ENCODE results near the gene OR1L6.

OR1L6 gene, protein sequence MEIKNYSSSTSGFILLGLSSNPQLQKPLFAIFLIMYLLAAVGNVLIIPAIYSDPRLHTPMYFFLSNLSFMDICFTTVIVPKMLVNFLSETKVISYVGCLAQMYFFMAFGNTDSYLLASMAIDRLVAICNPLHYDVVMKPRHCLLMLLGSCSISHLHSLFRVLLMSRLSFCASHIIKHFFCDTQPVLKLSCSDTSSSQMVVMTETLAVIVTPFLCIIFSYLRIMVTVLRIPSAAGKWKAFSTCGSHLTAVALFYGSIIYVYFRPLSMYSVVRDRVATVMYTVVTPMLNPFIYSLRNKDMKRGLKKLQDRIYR

DNA sequence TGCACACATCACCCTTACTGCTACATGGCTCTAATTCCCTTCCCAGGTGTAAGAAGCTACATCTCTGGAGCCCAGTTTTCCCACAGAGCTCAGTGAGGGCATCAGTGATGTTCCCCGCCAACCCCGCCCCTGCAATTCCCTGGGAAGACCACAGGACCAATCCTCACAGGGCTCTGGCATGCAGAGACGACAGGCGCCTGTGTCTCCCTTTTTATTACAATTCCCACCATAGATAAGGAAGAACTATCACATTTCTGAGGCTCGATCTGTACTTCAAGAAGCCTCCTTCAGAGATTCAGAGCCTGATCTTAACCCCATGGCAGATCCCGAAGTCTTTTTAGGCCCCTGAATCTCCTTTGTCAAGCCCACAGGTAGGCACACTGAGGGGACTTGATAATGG is at the start of gene OR1L6:
Gene OR1L6 (plus strand): TSS at position 301 of the 400 bp plus-strand sequence. CDS start 7,545 bp downstream, outside the sequence.
- DNase-seq (ENCODE audit: low read depth in 2 of 2), result no peak

DNA sequence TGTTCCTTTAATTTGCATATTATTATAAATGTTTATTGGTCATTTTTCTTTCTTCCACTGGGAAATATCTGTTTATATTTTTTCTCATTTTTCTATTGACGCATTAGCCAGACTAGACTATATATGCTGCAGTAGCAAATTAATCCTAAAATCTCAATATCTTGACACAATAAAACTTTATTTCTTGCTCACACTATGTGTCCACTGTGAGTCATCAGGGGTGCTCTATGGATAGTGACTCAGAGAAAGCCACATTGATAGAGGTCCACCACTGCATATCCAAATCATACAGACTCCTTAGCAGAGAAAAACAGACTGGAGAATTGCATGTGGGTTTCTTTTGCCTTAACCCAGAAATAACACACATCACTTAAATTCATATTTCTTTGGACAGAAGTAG is 46.4 kb upstream of the OR1L6 start:
- DNase-seq (ENCODE audit: low read depth in 2 of 2), result no peak

GRCh38 chr9:122718038-122718437 is 24.1 kb upstream of the OR1L6 start:
- DNase-seq (ENCODE audit: low read depth in 2 of 2), result no peak

DNA sequence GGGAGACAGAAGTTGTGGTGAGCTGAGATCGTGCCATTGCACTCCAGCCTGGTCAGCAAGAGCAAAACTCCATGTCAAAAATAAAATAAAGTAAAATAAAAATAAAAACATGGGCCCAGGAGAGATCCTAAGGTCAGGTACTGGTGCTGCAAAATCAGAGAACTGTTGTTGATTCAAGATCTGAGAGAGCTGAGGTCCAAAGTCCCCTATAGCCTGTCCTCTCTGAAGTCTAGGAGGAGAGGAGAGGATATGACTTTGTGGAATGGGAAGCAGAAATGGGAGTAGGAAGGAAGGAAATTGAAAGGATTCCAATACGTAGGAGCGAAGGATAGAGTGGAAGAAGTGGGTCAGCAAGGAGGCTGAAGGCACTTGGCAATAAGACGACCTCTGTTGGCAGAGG is 22.9 kb upstream of the OR1L6 start:
- DNase-seq (ENCODE audit: low read depth in 2 of 2), result no peak

DNA sequence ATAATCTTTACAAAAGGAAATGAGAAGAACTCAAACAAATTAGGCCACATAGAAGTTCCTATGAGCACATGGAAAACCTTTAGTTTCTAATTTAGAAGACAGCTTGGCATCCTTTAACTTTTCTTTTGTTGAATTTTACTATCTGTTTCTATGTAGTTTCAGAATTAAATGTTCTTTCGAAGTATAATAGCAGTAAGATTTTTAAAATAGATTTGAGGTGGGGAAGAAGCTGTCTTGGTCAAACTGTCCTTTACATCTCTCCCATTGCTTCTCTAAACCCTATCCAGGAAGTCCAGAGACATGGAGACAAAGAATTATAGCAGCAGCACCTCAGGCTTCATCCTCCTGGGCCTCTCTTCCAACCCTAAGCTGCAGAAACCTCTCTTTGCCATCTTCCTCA is 18.4 kb upstream of the OR1L6 start, which contains the start of gene OR1L4:
Gene OR1L4 (plus strand): TSS at position 301 of the 400 bp plus-strand sequence. CDS start 0 bp downstream, at position 301.
- no peak for DNase-seq (ENCODE audit: low read depth in 2 of 2)

GRCh38 chr9:122754825-122755224 is 12.7 kb downstream of the OR1L6 start:
- no peak for DNase-seq (ENCODE audit: low read depth in 2 of 2)

GRCh38 chr9:122767817-122768216 is 25.7 kb downstream of the OR1L6 start:
- DNase-seq (ENCODE audit: low read depth in 2 of 2), result no peak

DNA sequence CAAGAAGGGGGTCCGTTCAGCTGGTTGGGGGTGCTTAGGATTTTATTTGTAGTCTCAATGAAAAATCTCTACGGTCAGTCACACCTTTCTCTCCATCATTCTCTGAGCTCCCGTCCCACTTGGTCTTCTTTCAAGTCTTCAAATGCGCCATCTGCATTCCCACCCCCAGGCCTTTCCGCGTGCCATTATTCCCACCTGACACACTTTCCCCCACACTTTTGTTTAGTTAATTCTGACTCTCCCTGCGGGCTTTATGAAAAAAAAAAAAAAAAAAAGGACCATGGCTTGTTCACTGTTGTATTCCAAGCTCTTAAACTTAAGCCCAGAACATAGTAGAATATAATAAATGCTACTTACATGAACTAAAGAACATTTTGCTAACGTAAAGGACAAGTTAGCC is 34.9 kb downstream of the OR1L6 start:
- DNase-seq (ENCODE audit: low read depth in 2 of 2), result no peak

- no peak for DNase-seq (ENCODE audit: low read depth in 2 of 2)
Measured at GRCh38 chr9:122777935-122778627, 36.0 kb downstream of the OR1L6 start.

DNA sequence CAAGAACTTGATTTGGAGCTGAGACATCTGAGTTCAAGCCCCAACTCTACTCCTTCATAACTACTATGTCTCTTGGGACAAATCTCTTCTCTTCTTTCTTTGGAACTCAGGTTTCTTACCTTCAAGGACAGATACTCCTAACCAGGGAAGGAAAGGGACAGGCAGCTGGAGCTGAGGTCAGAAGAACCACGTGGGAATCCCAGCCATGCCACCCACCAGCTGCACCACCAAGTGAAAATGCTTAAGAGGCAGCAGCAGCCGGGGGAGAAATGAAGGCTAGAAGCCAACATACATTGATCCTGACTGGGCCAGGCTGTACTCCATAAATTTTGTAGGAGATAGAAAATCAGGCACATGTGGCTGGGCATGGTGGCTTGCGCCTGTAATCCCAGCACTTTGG is 37.1 kb downstream of the OR1L6 start:
- no peak for DNase-seq (ENCODE audit: low read depth in 2 of 2)

DNA sequence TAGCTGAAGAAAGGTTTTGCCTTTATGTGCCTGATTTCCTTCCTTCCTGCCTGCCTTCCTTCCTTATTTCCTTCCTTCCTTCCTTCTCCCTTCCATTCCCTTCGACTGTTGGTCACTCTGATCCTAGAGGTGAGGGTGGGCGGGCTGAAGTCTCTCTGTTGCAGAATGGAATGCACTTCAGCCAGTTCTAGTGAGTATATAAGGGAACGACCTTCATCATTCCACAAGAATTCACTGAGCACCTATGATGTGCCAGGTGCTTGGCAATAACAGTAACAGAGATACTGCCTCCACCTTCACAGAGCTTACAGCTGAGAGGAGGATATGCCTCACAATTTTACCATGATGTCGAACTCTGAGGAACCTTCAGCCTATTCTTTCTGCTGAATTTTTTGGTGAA is 37.9 kb downstream of the OR1L6 start:
- no peak for DNase-seq (ENCODE audit: low read depth in 2 of 2)

DNA sequence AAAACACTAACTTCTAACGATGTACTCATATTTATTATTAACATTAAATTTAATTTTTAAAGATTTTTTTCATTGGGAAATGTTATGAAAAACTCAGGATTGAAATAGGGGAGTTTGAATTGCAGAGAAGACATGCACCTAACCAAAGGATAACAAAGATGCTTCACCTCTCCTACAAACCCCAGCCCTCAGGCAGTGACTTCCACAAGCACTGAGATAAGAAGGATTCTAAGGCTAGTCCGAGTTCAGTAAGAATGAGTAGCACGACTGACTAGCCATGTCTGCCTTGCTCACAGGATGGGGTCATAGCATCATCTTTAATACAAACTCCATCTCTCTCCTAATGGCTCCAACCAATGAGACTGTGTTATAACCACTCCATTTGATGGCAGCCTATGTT is 39.6 kb downstream of the OR1L6 start:
- DNase-seq (ENCODE audit: low read depth in 2 of 2), result no peak

DNA sequence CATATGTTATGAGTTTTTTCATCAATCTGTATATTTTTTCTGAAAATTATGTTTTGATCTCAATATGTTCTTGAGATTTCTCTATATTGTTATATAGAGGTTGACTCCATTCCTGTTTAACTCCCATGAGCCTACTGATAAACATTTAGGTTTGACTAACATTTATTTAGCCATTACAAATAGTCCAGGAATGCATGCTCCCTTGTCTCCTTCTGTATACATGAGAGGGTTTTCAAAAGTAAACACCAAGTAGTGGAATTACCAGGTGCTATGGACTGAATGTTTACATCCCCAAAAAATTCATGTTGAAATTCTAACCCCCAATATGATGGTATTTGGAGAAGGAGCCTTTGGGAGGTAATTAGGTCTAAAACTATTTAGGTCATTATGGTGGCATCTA is 43.2 kb downstream of the OR1L6 start:
- DNase-seq (ENCODE audit: low read depth in 2 of 2), result no peak

DNA sequence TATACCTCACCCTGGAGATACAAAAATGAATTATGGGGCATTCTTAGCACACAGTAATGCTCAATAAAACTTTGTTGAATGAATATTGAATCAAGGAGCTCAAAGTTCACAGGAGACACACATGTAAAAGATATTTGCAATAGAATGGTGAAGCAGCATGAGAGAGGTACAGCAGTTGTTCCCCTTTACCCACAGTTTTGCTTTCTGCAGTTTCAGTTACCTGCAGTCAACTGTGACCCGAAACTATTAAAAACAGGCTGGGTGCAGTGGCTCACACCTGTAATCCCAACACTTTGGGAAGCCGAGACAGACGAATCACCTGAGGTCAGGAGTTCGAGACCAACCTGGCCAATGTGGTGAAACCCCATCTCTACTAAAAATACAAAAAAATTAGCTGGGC is 44.2 kb downstream of the OR1L6 start:
- DNase-seq (ENCODE audit: low read depth in 2 of 2), result no peak

GRCh38 chr9:122788831-122789230 is 46.7 kb downstream of the OR1L6 start, which contains the start of gene OR5C1:
Gene OR5C1 (plus strand): TSS chr9:122788933. CDS start chr9:122788933, 0 bp downstream.
- no peak for DNase-seq (ENCODE audit: low read depth in 2 of 2)

DNA sequence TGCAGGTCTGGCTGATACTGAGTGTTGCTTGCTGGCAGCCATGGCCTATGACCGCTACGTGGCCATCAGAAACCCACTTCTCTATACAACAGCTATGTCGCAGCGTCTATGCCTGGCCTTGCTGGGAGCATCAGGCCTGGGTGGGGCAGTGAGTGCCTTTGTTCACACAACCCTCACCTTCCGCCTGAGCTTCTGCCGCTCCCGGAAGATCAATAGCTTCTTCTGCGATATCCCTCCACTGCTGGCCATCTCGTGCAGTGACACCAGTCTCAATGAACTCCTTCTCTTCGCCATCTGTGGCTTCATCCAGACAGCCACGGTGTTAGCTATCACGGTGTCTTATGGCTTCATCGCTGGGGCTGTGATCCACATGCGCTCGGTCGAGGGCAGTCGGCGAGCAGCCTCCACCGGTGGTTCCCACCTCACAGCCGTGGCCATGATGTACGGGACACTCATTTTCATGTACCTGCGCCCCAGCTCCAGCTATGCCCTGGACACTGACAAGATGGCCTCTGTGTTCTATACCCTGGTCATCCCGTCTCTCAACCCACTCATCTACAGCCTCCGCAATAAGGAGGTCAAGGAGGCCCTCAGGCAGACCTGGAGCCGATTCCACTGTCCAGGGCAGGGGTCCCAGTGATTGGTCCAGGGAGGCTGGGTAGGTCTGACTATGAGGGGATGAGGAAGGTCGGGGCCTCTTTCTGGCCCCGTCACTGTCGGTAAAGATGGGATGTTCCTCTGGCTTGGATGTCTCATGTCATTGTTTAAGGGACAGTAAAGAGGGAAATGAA is 47.3 kb downstream of the OR1L6 start:
- no peak for DNase-seq (ENCODE audit: low read depth in 2 of 2)

- no peak for DNase-seq (ENCODE audit: low read depth in 2 of 2)
Measured at GRCh38 chr9:122791872-122792669, 50.0 kb downstream of the OR1L6 start.

- DNase-seq (ENCODE audit: low read depth in 2 of 2), result no peak
Measured at GRCh38 chr9:122797316-122798063, 55.4 kb downstream of the OR1L6 start.
